B cell (primary cell): ENCODE measurements around the gene TUBGCP2. TPM values are rescaled to one million over a fixed set of nuclear protein-coding genes. Genes with fewer than 3 reads are reported as not detected.

Source experiments
- ATAC-seq: fragments of 200-7000 bp; cut with Tn5 transposase; one replicate; pipeline ENCODE4 v1.10.0; 2021; ENCODE audit warnings: low read depth, mild to moderate bottlenecking, moderate number of reproducible peaks, moderate library complexity
- CTCF ChIA-PET: fragments of 350-600 bp; sonication (Branson Sonifier 250); formaldehyde crosslinking; loops from one replicate; lab custom pipeline; 2021; ENCODE audit warnings: antibody characterized with exemption, inconsistent platforms; lab: Charles Lee
- POLR2A ChIA-PET: fragments of 350-600 bp; sonication (Branson Sonifier 250); formaldehyde crosslinking; loops from one replicate; lab custom pipeline; 2021; ENCODE audit warnings: antibody characterized with exemption; lab: Charles Lee
- DNase-seq: peaks from one replicate; pipeline ENCODE4 v3.0.0; 2013
- H2AFZ ChIP-seq: 2 replicates; pipeline ENCODE4 v1.6.1; 2012; ENCODE audit warnings: mild to moderate bottlenecking, low read depth, low read length; ENCODE audit not compliant: insufficient read depth, poor library complexity, severe bottlenecking
- H3K27ac ChIP-seq, 2 donors: 1 replicate in 1 of 2; 2 replicates in 1 of 2; pipeline ENCODE4 v1.5.1; 2012 to 2013; ENCODE audit warnings: low read length in 2 of 2, mild to moderate bottlenecking in 2 of 2, moderate library complexity in 1 of 2
- H3K27me3 ChIP-seq, 4 experiments: fragments of 200-600 bp in 1 of 4; sonication (generic) in 1 of 4; replicated peaks in 1 of 4; 1 replicate in 2 of 4; 2 replicates in 2 of 4; pipeline versions ENCODE4 v1.6.1 to v1.7.0; 2013 to 2016; ENCODE audit warnings: low read length in 3 of 4, mild to moderate bottlenecking in 2 of 4, mixed read lengths in 1 of 4, moderate library complexity in 1 of 4; ENCODE audit not compliant: insufficient read depth in 4 of 4, control insufficient read depth in 3 of 4; ENCODE audit errors: control extremely low read depth in 1 of 4
- H3K36me3 ChIP-seq, 2 experiments: replicated peaks in 1 of 2; 1 replicate in 1 of 2; 2 replicates in 1 of 2; pipeline versions ENCODE4 v1.6.1 to v1.7.1; 2013; ENCODE audit warnings: low read length in 1 of 2; ENCODE audit not compliant: insufficient read depth in 2 of 2, control insufficient read depth in 1 of 2; ENCODE audit errors: control extremely low read depth in 1 of 2, extremely low read depth in 1 of 2
- H3K4me1 ChIP-seq, 2 donors: fragments of 200-600 bp in 1 of 2; sonication (generic) in 1 of 2; 1 replicate in 1 of 2; 2 replicates in 1 of 2; pipeline versions ENCODE4 v1.5.1 to v1.6.1; 2013 to 2017; ENCODE audit warnings: low read length in 2 of 2; ENCODE audit not compliant: control insufficient read depth in 2 of 2, insufficient read depth in 2 of 2
- H3K4me2 ChIP-seq: replicated peaks from 2 replicates; pipeline ENCODE3; 2012; ENCODE audit warnings: mild to moderate bottlenecking, low read depth, low read length; ENCODE audit not compliant: poor library complexity, severe bottlenecking
- H3K4me3 ChIP-seq, 5 experiments: fragments of 200-600 bp in 1 of 5; sonication (generic) in 1 of 5; 1 replicate in 3 of 5; 2 replicates in 2 of 5; pipeline versions ENCODE4 v1.5.1 to v1.7.0; 2011 to 2016; ENCODE audit warnings: low read length in 4 of 5, mild to moderate bottlenecking in 4 of 5, low read depth in 2 of 5, control low read depth in 1 of 5, moderate library complexity in 1 of 5; ENCODE audit not compliant: insufficient read depth in 1 of 5; ENCODE audit errors: control extremely low read depth in 1 of 5, extremely low read depth in 1 of 5
- H3K79me2 ChIP-seq: fragments of 200-600 bp; sonication (generic); one replicate; pipeline ENCODE4 v1.6.0; 2016; ENCODE audit warnings: low read length; ENCODE audit not compliant: control insufficient read depth, insufficient read depth
- H3K9ac ChIP-seq: fragments of 200-600 bp; sonication (generic); 2 replicates; pipeline ENCODE4 v1.6.1; 2017; ENCODE audit warnings: mild to moderate bottlenecking, low read length, moderate library complexity
- H3K9me3 ChIP-seq, 3 donors: one replicate each; pipeline versions ENCODE4 v1.6.1 to v1.7.1; 2013; ENCODE audit warnings: low read length in 2 of 3; ENCODE audit not compliant: control insufficient read depth in 2 of 3, insufficient read depth in 1 of 3; ENCODE audit errors: control extremely low read depth in 1 of 3
- H4K20me1 ChIP-seq: 2 replicates; pipeline ENCODE4 v1.6.0; 2012; ENCODE audit warnings: mild to moderate bottlenecking, low read length; ENCODE audit not compliant: insufficient read depth, control insufficient read depth, poor library complexity, severe bottlenecking
- H3K27ac Mint-ChIP-seq: one replicate; pipeline ENCODE4 v1.8.0; 2021; ENCODE audit warnings: mixed read lengths
- H3K27me3 Mint-ChIP-seq: one replicate; pipeline ENCODE4 v1.8.0; 2021; ENCODE audit warnings: mixed read lengths
- H3K4me1 Mint-ChIP-seq: one replicate; pipeline ENCODE4 v1.8.0; 2021; ENCODE audit warnings: mixed read lengths
- H3K4me3 Mint-ChIP-seq: one replicate; pipeline ENCODE4 v1.8.0; 2021; ENCODE audit warnings: mixed read lengths
- H3K9me3 Mint-ChIP-seq: one replicate; pipeline ENCODE4 v1.8.0; 2022; ENCODE audit warnings: mixed read lengths; ENCODE audit not compliant: insufficient read depth
- EZH2 ChIP-seq: IDR thresholded peaks from 2 replicates; pipeline ENCODE4 v1.6.1; 2012; ENCODE audit warnings: borderline replicate concordance, low read depth, mild to moderate bottlenecking, moderate library complexity, low read length; ENCODE audit not compliant: insufficient read depth, poor library complexity, severe bottlenecking
- WGBS: methylation state at CpG from one replicate; pipeline ENCODE4 v1.1.5; 2013; ENCODE audit warnings: missing lambda C conversion rate; ENCODE audit not compliant: insufficient coverage; 5-methylcytosine and 5-hydroxymethylcytosine counted together
- intact Hi-C: fragments of 100-400 bp; cut with micrococcal nuclease; formaldehyde crosslinking; loops from one replicate; pipeline ENCODE4 v1.10.0; 2022
- polyA plus RNA-seq: library from polyadenylated mRNA; depleted of rRNA; stranded (reverse); fragments of >200 nt; gene quantifications from 2 replicates; pipeline ENCODE4 v1.2.3, GENCODE V29; 2012
- total RNA-seq, 2 donors: library from RNA; stranded (reverse); fragments of 120-200 nt in 1 of 2; gene quantifications; 1 replicate in 1 of 2; 2 replicates in 1 of 2; pipeline versions ENCODE4 v1.2.3 to v1.2.4, GENCODE V29; 2013 to 2022
- TF ChIP-seq, protein P1 (sequence below): fragments of 200-600 bp; IDR thresholded peaks from one replicate; pipeline ENCODE4 v1.8.0; 2022; ENCODE audit warnings: antibody characterized with exemption, mild to moderate bottlenecking

Gene TUBGCP2
- total and polyA plus RNA-seq, 2 donors (not counting 1 experiment from before 2014, with no cell fraction given), result 50.3 to 90.3 TPM

DNA sequence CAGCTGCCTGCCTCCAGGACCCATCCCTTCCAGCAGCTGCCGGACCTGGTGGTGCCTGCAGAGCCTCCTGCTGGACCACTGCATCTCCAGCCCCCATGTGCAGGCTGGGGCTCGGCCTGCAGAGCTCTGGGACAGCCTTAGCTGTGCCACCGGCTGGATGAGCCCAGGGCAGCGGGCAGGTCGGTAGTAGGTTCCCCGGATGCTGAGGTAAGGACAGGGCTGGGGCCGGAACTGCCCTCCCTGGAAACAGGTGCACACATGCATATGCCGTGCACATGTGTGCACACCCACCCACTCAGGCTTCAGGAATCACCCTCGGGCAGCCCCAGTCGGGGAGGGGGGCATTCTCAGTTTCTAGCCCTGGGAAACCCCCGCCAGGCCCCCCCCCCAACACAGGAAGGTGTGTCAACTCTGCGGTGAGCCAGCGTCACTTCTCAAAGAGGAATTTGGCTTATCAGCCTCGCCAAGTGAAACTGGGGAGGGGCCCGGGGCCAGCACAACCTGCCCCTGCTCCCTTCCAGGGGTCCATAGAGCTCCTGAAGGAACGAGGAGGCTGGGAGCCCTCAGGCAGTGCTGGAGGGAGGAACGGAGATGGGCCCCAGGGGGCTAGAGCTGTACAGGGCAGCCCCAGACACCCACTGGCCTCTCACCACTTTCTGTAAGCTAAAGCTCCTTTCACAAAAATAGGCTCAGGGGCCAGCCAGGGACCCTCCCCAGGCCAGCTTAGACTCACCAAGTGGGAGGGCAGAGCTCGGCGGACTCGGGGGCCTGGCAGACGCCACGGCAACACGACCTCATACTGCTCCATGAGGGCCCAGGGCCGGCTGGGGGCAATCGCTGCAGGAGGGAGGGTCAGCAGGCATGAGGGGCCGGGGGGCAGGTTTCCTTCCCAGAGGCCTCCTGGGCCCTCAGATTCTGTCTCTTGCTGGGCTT is 33.7 kb downstream of the TUBGCP2 start:
- Histone ChIP-seq H3K27me3 (no peaks in the 10 kb centered on the region), H3K36me3 (peaks cover 0 to 39% of the 10 kb centered on the region in 2 experiments), H3K4me1 (peaks cover 45 to 64% of the 10 kb centered on the region in 2 donors), H3K9ac (peak overlapping the region; percentile 96), H4K20me1 (peaks cover 25% of the 10 kb centered on the region), H3K4me3 (peak overlapping the region; percentile 79 to 96 (median 83)), H3K27ac (peak overlapping the region; percentile 94 to 97), H3K4me2 (peak overlapping the region; percentile 99), H3K79me2 (peaks cover 12% of the 10 kb centered on the region), H2AFZ (peak overlapping the region; percentile 64), H3K9me3 (no peaks in the 10 kb centered on the region)
- H3K9me3 Mint-ChIP-seq, result no peaks in the 10 kb centered on the region
- peaks cover 42% of the 10 kb centered on the region for H3K4me1 Mint-ChIP-seq
- DNase-seq (peak; percentile 95), ATAC-seq (peak; percentile 63)
- under 1% methylated on average over 19 of the region's 26 CpGs for WGBS
- H3K27ac Mint-ChIP-seq, result peak overlapping the region; percentile 95
- H3K4me3 Mint-ChIP-seq, result peak overlapping the region; percentile 89
- H3K27me3 Mint-ChIP-seq, result no peaks in the 10 kb centered on the region
- ChIA-PET CTCF (interaction anchor here (0.6 to 3.3 kb wide), 9 partner anchors 9 to 132 kb away, joined by 3 to 80 read pairs (median 3); no protein-coding TSS in a partner anchor), POLR2A (interaction anchor here (0.8 to 2.6 kb wide), 7 partner anchors 8 to 49 kb away, joined by 3 to 12 read pairs (median 10); partner anchors contain the start of genes TUBGCP2 and ZNF511)
- TF ChIP-seq, protein P1, sequence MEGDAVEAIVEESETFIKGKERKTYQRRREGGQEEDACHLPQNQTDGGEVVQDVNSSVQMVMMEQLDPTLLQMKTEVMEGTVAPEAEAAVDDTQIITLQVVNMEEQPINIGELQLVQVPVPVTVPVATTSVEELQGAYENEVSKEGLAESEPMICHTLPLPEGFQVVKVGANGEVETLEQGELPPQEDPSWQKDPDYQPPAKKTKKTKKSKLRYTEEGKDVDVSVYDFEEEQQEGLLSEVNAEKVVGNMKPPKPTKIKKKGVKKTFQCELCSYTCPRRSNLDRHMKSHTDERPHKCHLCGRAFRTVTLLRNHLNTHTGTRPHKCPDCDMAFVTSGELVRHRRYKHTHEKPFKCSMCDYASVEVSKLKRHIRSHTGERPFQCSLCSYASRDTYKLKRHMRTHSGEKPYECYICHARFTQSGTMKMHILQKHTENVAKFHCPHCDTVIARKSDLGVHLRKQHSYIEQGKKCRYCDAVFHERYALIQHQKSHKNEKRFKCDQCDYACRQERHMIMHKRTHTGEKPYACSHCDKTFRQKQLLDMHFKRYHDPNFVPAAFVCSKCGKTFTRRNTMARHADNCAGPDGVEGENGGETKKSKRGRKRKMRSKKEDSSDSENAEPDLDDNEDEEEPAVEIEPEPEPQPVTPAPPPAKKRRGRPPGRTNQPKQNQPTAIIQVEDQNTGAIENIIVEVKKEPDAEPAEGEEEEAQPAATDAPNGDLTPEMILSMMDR, result no peak
- TF ChIP-seq EZH2, result no peak
- intact Hi-C loops, result loop anchor here (1.0 to 10.0 kb wide), 4 partner anchors 14 to 130 kb away; partner anchors contain the start of gene MTG1
